ENCODE results near the gene PDE4B. TPM values are rescaled to one million over a fixed set of nuclear protein-coding genes. Genes with fewer than 3 reads are reported as not detected.

PDE4B gene
- total and polyA plus RNA-seq, 9 donors = 1.7 to 8.2 (median 5.1) TPM

DNA sequence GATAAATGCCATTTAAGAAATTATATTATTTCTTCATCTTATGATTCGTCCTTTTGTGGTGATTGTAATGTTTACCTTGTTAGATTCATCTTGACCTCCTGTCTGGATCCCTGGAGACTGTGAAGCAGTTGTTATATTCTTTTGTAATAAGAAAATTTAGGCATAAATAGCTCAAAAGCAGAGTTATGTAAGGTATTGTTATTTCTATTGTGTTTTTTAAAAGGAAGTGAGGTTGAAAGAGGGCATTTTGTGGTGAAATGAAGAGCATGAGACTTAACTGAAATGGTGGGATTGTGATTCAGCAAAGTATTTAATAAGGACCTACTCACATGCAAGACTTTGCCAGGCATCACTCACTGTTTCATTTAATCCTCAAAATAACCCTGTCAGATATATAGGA lies 104.0 kb downstream of the PDE4B start:
- Histone ChIP-seq H3K4me3 (no peak overlapping the region), H3K9me3 (no peaks in the 10 kb centered on the region), H3K36me3 (no peaks in the 10 kb centered on the region), H3K4me1 (ENCODE audit: insufficient read depth) (no peaks in the 10 kb centered on the region), H3K27me3 (no peaks in the 10 kb centered on the region), H3K27ac (no peak overlapping the region)
- intact Hi-C loops (cut with DNase I) = no loop called here
- DNase-seq = no peak
- TF ChIP-seq EP300 (IDR thresholded peaks at IDR 0.05) (no peak), POLR2A (IDR thresholded peaks at IDR 0.05) (no peak)
- TF ChIP-seq, protein P1, sequence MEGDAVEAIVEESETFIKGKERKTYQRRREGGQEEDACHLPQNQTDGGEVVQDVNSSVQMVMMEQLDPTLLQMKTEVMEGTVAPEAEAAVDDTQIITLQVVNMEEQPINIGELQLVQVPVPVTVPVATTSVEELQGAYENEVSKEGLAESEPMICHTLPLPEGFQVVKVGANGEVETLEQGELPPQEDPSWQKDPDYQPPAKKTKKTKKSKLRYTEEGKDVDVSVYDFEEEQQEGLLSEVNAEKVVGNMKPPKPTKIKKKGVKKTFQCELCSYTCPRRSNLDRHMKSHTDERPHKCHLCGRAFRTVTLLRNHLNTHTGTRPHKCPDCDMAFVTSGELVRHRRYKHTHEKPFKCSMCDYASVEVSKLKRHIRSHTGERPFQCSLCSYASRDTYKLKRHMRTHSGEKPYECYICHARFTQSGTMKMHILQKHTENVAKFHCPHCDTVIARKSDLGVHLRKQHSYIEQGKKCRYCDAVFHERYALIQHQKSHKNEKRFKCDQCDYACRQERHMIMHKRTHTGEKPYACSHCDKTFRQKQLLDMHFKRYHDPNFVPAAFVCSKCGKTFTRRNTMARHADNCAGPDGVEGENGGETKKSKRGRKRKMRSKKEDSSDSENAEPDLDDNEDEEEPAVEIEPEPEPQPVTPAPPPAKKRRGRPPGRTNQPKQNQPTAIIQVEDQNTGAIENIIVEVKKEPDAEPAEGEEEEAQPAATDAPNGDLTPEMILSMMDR (IDR thresholded peaks at IDR 0.05) = no peak
- WGBS, 3 donors = 56 to 64% (median 58%) methylated on average over 1 of the region's 1 CpG

DNA sequence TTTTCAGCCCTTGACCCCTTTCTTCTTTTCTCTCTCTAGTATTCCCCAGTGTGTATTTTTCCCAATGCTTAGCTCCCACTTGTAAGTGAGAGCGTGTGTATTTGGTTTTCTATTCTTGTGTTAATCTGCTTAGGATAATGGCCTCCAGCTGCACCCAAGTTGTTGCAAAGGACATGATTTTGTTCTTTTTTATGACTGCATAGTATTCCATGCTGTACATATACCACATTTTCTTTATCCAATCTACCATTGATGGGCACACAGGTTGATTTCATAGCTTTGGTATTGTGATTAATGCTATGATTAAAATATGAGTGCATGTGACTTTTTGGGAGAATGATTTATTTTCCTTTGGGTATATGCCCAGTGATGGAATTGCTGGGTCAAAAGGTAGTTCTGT lies 104.8 kb downstream of the PDE4B start:
- TF ChIP-seq POLR2A (IDR thresholded peaks at IDR 0.05) (no peak), EP300 (IDR thresholded peaks at IDR 0.05) (no peak)
- TF ChIP-seq, protein P1 (IDR thresholded peaks at IDR 0.05) = no peak
- H3K4me3 ChIP-seq = no peak overlapping the region
- WGBS, 3 donors = 81 to 92% (median 88%) methylated on average over 1 of the region's 1 CpG

DNA sequence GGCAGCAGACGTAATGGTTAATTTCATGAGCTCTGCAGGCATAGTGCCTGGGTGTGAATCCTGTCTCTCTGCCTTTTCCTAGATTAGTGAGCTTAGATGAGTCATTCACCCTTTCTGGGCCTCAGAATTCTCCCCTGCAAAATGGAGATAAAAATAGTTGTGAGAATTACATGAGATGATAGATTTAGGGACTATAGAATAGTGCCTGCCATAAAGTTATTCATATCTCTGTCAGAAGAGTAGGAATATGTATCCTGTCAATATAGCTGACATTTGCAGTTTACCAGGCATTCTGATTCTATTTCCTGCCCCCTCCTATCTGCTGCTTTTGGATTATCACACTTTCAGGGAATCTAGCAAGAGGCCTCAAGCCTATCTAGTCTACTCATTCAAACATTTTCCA lies 112.0 kb downstream of the PDE4B start:
- Histone ChIP-seq H3K4me1 (ENCODE audit: insufficient read depth) (no peaks in the 10 kb centered on the region), H3K4me3 (no peak overlapping the region), H3K36me3 (no peaks in the 10 kb centered on the region), H3K9me3 (no peaks in the 10 kb centered on the region), H3K27ac (no peak overlapping the region), H3K27me3 (no peaks in the 10 kb centered on the region)
- WGBS, 3 donors = 5 to 35% (median 10%) methylated on average over 1 of the region's 1 CpG
- TF ChIP-seq, protein P1 (IDR thresholded peaks at IDR 0.05) = no peak
- TF ChIP-seq POLR2A (IDR thresholded peaks at IDR 0.05) = no peak
- TF ChIP-seq EP300 (IDR thresholded peaks at IDR 0.05) = no peak
- no peak for DNase-seq
- intact Hi-C loops (cut with DNase I) = no loop called here

More for the DNA sequence above, 104.8 kb downstream of the PDE4B start:
- intact Hi-C loops (cut with DNase I) = no loop called here
- no peak for DNase-seq
- H3K27me3 ChIP-seq = no peaks in the 10 kb centered on the region
- no peak overlapping the region for H3K27ac ChIP-seq
- H3K4me1 ChIP-seq (ENCODE audit: insufficient read depth) = no peaks in the 10 kb centered on the region
- no peaks in the 10 kb centered on the region for H3K36me3 ChIP-seq
- no peaks in the 10 kb centered on the region for H3K9me3 ChIP-seq

GRCh38 chr1:65910432-65910831 lies 117.7 kb downstream of the PDE4B start:
- DNase-seq = no peak
- TF ChIP-seq, protein P1 (IDR thresholded peaks at IDR 0.05) = no peak
- TF ChIP-seq EP300 (IDR thresholded peaks at IDR 0.05) = no peak
- TF ChIP-seq POLR2A (IDR thresholded peaks at IDR 0.05) = no peak
- WGBS, 3 donors = 54 to 71% (median 63%) methylated on average over 2 of the region's 2 CpGs
- Histone ChIP-seq H3K36me3 (no peaks in the 10 kb centered on the region), H3K9me3 (no peaks in the 10 kb centered on the region), H3K27ac (no peak overlapping the region), H3K4me1 (ENCODE audit: insufficient read depth) (no peaks in the 10 kb centered on the region), H3K4me3 (no peak overlapping the region), H3K27me3 (no peaks in the 10 kb centered on the region)
- intact Hi-C loops (cut with DNase I) = no loop called here
